ENCODE data around the gene DOCK3.

- TF ChIP-seq CTCF (IDR thresholded peaks at IDR 0.05; ENCODE audit: low read length): no peak
- TF ChIP-seq EZH2phosphoT487 (IDR thresholded peaks at IDR 0.05; ENCODE audit: low read length): no peak
- TF ChIP-seq EZH2 (optimal IDR thresholded peaks at IDR 0.05; ENCODE audit: low read depth, low read length): no peak
Observed at GRCh38 chr3:50986726-50987125, 312.0 kb downstream of the DOCK3 start.
